Fibroblast of lung (primary cell): ENCODE data around the gene ERI3.

Source experiments
- CTCF ChIP-seq, 2 donors: IDR thresholded peaks in 1 of 2; conservative IDR thresholded peaks in 1 of 2; 1 replicate in 1 of 2; 2 replicates in 1 of 2; pipeline ENCODE4 v1.5.1; 2011 to 2012; ENCODE audit warnings: low read length in 2 of 2, control low read depth in 1 of 2, inconsistent platforms in 1 of 2, low read depth in 1 of 2, mild to moderate bottlenecking in 1 of 2
- EZH2 ChIP-seq: IDR thresholded peaks from 2 replicates; pipeline ENCODE4 v1.5.1; 2012; ENCODE audit warnings: low read length, control low read depth, mild to moderate bottlenecking; ENCODE audit errors: missing control alignments

DNA sequence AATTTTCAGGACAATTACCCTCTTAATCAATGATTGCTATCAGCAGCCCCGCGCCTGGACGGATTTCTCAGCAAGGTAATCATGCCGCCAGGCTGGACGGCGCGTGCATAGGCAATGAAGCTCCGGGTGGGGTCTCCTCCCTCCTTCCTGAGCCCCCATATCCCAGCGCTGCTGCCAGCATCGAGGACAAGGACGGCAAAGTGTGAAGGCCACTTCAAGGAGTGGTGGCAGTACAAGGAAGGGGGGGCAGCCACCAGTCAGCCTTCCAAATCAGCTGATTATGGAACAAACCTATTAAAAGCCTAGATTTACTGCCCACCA lies 90.6 kb downstream of the ERI3 start:
- TF ChIP-seq CTCF (conservative IDR thresholded peaks at IDR 0.05 in 1 of 2, IDR thresholded peaks at IDR 0.05 in 1 of 2; ENCODE audit: low read depth in 1 of 2, low read length in 2 of 2), result no peak
- no peak for TF ChIP-seq EZH2
